Lung (tissue), 12 donors: ENCODE data around the gene NDUFS4. TPM values are rescaled to one million over a fixed set of nuclear protein-coding genes. Genes with fewer than 3 reads are reported as not detected.

Source experiments
- ATAC-seq: fragments of 200-7000 bp; cut with Tn5 transposase; one replicate; pipeline ENCODE4 v1.9.1; 2020; ENCODE audit warnings: moderate number of reproducible peaks; ENCODE audit not compliant: insufficient read depth, low FRiP score
- DNase-seq, 3 donors: peaks; one replicate each; pipeline ENCODE4 v3.0.0-alpha.2; 2013 to 2017
- H3K27ac ChIP-seq, 2 donors: one replicate each; pipeline ENCODE4 v1.5.1; 2013; ENCODE audit warnings: mild to moderate bottlenecking in 2 of 2, moderate library complexity in 2 of 2, control low read depth in 1 of 2, inconsistent platforms in 1 of 2, low read depth in 1 of 2, low read length in 1 of 2
- H3K27me3 ChIP-seq, 3 donors: one replicate each; pipeline ENCODE4 v1.5.1; 2013; ENCODE audit warnings: low read length in 2 of 3; ENCODE audit not compliant: control insufficient read depth in 3 of 3, insufficient read depth in 3 of 3
- H3K36me3 ChIP-seq, 4 donors: one replicate each; pipeline ENCODE4 v1.5.1; 2013; ENCODE audit warnings: low read length in 4 of 4, mild to moderate bottlenecking in 1 of 4, moderate library complexity in 1 of 4; ENCODE audit not compliant: control insufficient read depth in 4 of 4, insufficient read depth in 4 of 4
- H3K4me1 ChIP-seq, 5 donors: one replicate each; pipeline ENCODE4 v1.5.1; 2013; ENCODE audit warnings: low read length in 5 of 5, mild to moderate bottlenecking in 2 of 5, moderate library complexity in 1 of 5; ENCODE audit not compliant: control insufficient read depth in 5 of 5, insufficient read depth in 5 of 5
- H3K4me3 ChIP-seq: one replicate; pipeline ENCODE4 v1.5.1; 2013; ENCODE audit warnings: mild to moderate bottlenecking, control low read depth, moderate library complexity
- H3K9ac ChIP-seq, 2 donors: one replicate each; pipeline ENCODE4 v1.5.1; 2013; ENCODE audit warnings: low read length in 2 of 2, control low read depth in 1 of 2; ENCODE audit not compliant: insufficient read depth in 1 of 2
- H3K9me3 ChIP-seq, 4 donors: one replicate each; pipeline ENCODE4 v1.5.1; 2013; ENCODE audit warnings: low read length in 3 of 4, mild to moderate bottlenecking in 1 of 4, moderate library complexity in 1 of 4; ENCODE audit not compliant: control insufficient read depth in 4 of 4, insufficient read depth in 3 of 4
- WGBS, 2 donors: extraction: QIAGEN DNeasy Blood & Tissue Kit; methylation state at CpG; one replicate each; pipeline ENCODE4 v1.1.7; 2013; 5-methylcytosine and 5-hydroxymethylcytosine counted together
- polyA plus RNA-seq, 2 donors: library from polyadenylated mRNA; stranded (reverse); fragments of 200-250 nt; gene quantifications; one replicate each; pipeline ENCODE4 v1.2.1, GENCODE V29; 2013
- total RNA-seq, 2 donors: library from RNA; depleted of rRNA in 1 of 2; stranded (reverse); fragments of >200 nt in 1 of 2; gene quantifications; one replicate each; pipeline ENCODE4 v1.2.1, GENCODE V29; 2014 to 2021
- TF ChIP-seq, protein P1 (sequence below): IDR thresholded peaks from 2 replicates; pipeline ENCODE4 v1.5.1; 2012; ENCODE audit warnings: mild to moderate bottlenecking; ENCODE audit errors: control extremely low read depth, extremely low read depth
- donor health status: control.
- donor health status: control.
- donor health status: Bipolar disorder and iron deficiency.
- donor health status: healthy.
- donor health status: DM: yes; HTN: yes; CAD: no.

Gene NDUFS4
- total and polyA plus RNA-seq, 4 donors, result 45.7 to 96.1 (median 61.8) TPM

DNA sequence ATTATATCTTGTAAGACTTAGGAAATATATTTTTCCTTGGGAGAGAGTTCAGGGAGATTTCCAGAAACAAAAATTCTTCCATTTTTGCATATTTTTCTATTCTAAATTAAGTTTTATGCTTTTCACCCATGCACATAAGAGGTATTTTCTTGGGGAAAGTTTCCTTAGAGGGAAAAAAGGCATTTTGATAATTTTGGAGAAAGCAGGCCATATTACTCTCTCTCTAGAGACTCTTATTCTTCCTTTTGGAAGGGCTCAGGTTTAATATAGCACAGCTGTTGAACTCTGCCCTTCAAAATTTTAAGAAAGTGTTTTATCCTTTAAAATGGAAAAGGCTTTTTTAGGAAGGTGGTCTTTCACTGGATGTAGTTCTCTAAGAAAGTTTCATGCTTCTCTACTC lies 8.0 kb downstream of the NDUFS4 start:
- DNase-seq (no peak), ATAC-seq (no peak)
- TF ChIP-seq, protein P1, sequence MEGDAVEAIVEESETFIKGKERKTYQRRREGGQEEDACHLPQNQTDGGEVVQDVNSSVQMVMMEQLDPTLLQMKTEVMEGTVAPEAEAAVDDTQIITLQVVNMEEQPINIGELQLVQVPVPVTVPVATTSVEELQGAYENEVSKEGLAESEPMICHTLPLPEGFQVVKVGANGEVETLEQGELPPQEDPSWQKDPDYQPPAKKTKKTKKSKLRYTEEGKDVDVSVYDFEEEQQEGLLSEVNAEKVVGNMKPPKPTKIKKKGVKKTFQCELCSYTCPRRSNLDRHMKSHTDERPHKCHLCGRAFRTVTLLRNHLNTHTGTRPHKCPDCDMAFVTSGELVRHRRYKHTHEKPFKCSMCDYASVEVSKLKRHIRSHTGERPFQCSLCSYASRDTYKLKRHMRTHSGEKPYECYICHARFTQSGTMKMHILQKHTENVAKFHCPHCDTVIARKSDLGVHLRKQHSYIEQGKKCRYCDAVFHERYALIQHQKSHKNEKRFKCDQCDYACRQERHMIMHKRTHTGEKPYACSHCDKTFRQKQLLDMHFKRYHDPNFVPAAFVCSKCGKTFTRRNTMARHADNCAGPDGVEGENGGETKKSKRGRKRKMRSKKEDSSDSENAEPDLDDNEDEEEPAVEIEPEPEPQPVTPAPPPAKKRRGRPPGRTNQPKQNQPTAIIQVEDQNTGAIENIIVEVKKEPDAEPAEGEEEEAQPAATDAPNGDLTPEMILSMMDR, result no peak
- Histone ChIP-seq H3K9me3 (no peaks in the 10 kb centered on the region), H3K4me1 (peaks cover 0 to 9% (median 0%) of the 10 kb centered on the region in 5 donors), H3K9ac (no peak overlapping the region), H3K27ac (no peak overlapping the region), H3K4me3 (no peak overlapping the region), H3K27me3 (no peaks in the 10 kb centered on the region), H3K36me3 (peaks cover 0 to 3% (median 0%) of the 10 kb centered on the region in 4 donors)

DNA sequence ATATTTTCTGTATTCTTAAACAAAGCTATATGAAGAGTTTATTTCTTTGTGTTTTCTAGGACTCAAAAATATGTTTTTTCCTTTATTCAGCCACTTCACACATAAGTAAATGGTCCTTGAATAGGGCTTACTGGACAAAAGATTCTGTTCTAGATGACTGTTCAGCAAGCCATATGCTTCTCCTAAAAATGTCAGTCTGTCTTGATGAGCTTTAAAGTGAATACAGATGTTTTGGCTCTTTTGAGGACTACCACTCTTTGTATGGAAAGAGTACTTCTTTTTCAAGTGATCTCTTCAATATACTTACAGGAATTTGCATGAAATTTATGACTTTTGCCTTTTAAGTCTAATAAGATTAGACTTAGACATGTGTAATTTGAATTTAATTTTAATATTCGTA lies 8.4 kb downstream of the NDUFS4 start:
- Histone ChIP-seq H3K27me3 (no peaks in the 10 kb centered on the region), H3K27ac (no peak overlapping the region), H3K36me3 (peaks cover 0 to 3% (median 0%) of the 10 kb centered on the region in 4 donors), H3K9me3 (no peaks in the 10 kb centered on the region), H3K9ac (no peak overlapping the region), H3K4me3 (no peak overlapping the region), H3K4me1 (peaks cover 0 to 9% (median 0%) of the 10 kb centered on the region in 5 donors)
- TF ChIP-seq, protein P1, result no peak
- 92 to 94% methylated on average over 1 of the region's 1 CpG for WGBS, 2 donors
- peak in 2 of 3 donors; percentile 14 to 15 for DNase-seq
- no peak for ATAC-seq

DNA sequence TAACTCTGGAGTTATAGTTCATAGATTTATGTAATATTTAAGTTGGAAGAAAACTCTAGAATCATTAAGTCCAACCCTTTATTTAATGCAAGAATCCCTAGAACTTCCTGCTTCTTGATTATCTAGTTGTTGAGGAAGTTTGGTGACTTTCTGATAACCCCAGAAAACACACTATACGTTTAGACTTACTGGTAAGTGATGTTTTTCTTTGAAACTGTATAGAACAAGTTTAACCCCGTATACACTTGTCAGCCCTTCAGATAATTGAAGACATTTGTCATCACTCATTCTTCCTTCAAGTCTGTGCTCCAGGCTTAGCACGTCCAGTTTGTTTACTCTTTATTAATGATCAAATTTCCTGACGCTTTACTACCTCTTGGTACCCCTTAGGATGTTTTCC lies 9.0 kb downstream of the NDUFS4 start:
- TF ChIP-seq, protein P1, result no peak
- 24 to 29% methylated on average over 4 of the region's 4 CpGs for WGBS, 2 donors
- H3K27ac ChIP-seq, result no peak overlapping the region
- ATAC-seq (no peak), DNase-seq (no peak)
- no peaks in the 10 kb centered on the region for H3K27me3 ChIP-seq
- H3K36me3 ChIP-seq, result peaks cover 0 to 3% (median 0%) of the 10 kb centered on the region in 4 donors
- no peaks in the 10 kb centered on the region for H3K9me3 ChIP-seq
- no peak overlapping the region for H3K9ac ChIP-seq
- H3K4me3 ChIP-seq, result no peak overlapping the region
- peaks cover 0 to 6% (median 0%) of the 10 kb centered on the region in 5 donors for H3K4me1 ChIP-seq

DNA sequence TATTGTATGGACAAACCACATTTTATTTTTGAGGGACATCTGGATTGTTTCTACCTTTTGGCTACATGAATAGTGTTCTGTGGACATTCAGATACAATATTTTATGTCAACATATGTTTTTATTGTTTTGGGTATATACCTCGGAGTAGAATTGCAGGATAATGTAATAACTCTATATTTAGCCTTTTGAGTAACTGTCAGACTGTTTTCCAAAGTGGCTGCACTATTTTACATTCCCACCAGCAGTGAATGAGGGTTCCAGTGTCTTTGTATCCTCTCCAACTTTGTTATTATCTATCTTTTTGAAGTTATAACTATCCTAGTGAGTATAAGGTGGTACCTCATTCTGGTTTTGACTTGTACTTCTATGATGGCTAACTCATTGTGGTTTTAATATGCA lies 11.0 kb downstream of the NDUFS4 start:
- no peak overlapping the region for H3K4me3 ChIP-seq
- ATAC-seq (no peak), DNase-seq (no peak)
- no peaks in the 10 kb centered on the region for H3K36me3 ChIP-seq
- H3K4me1 ChIP-seq, result peaks cover 0 to 13% (median 0%) of the 10 kb centered on the region in 5 donors
- H3K9me3 ChIP-seq, result no peaks in the 10 kb centered on the region
- H3K27me3 ChIP-seq, result no peaks in the 10 kb centered on the region
- TF ChIP-seq, protein P1, result no peak
- no peak overlapping the region for H3K9ac ChIP-seq
- H3K27ac ChIP-seq, result no peak overlapping the region
- WGBS, 2 donors, result 77 to 86% methylated on average over 1 of the region's 1 CpG
